GM12878 (cell line): ENCODE data around the gene DNAJC25. TPM values are rescaled to one million over a fixed set of nuclear protein-coding genes. Genes with fewer than 3 reads are reported as not detected.

Source experiments
- ATAC-seq: fragments of 200-7000 bp; cut with Tn5 transposase; 3 replicates; pipeline ENCODE4 v1.9.1; 2020; ENCODE audit warnings: mild to moderate bottlenecking, moderate library complexity
- BruUV-seq: library from RNA; stranded (reverse); fragments of 400-500 nt; replicated peaks from 2 replicates; lab custom pipeline; 2021; lab: Mats Ljungman, UMichigan
- CTCF ChIA-PET: fragments of 300-600 bp; sonication (Branson Sonifier 250); formaldehyde crosslinking; extraction: SDS; loops from one replicate; lab custom pipeline; 2021; ENCODE audit warnings: inconsistent platforms; lab: Yijun Ruan, JAX
- POLR2A ChIA-PET: fragments of 350-600 bp; formaldehyde crosslinking; extraction: SDS; loops from one replicate; lab custom pipeline; 2021; ENCODE audit warnings: inconsistent platforms; lab: Charles Lee
- RAD21 ChIA-PET: fragments of 300-600 bp; sonication (Branson Sonifier 250); formaldehyde crosslinking; loops from one replicate; lab custom pipeline; 2023; ENCODE audit warnings: antibody characterized with exemption; ENCODE audit not compliant: unreplicated experiment; lab: Charles Lee
- SMC1A ChIA-PET: fragments of 300-600 bp; sonication (Branson Sonifier 250); formaldehyde crosslinking; loops from one replicate; lab custom pipeline; 2023; ENCODE audit not compliant: unreplicated experiment, uncharacterized antibody; lab: Charles Lee
- DNase-seq: peaks from one replicate; pipeline ENCODE4 v3.0.0-alpha.2; 2011; ENCODE audit warnings: low read depth, low spot score
- FAIRE-seq: peaks from 3 replicates; lab custom pipeline; 2011; peaks lifted over from hg19 to GRCh38; lab: Jason Lieb, UNC
- H2AFZ ChIP-seq: 2 replicates; pipeline ENCODE4 v1.6.0; 2011; ENCODE audit warnings: low read depth, low read length, control low read depth; ENCODE audit not compliant: control insufficient read depth
- H3K27ac ChIP-seq: 2 replicates; pipeline ENCODE4 v1.5.1; 2011; ENCODE audit warnings: control low read depth; ENCODE audit not compliant: control insufficient read depth, insufficient read depth
- H3K27me3 ChIP-seq, 2 experiments: replicated peaks in 1 of 2; 2 replicates each; pipeline versions ENCODE4 v1.6.0 to v1.6.1; 2011; ENCODE audit warnings: low read length in 1 of 2; ENCODE audit not compliant: control insufficient read depth in 2 of 2, insufficient read depth in 2 of 2
- H3K36me3 ChIP-seq, 2 experiments: 2 replicates each; pipeline ENCODE4 v1.5.1; 2011; ENCODE audit warnings: low read length in 1 of 2; ENCODE audit not compliant: control insufficient read depth in 2 of 2, insufficient read depth in 2 of 2
- H3K4me1 ChIP-seq: 2 replicates; pipeline ENCODE4 v1.6.1; 2011; ENCODE audit warnings: mild to moderate bottlenecking, low read length, moderate library complexity, mixed read lengths; ENCODE audit not compliant: control insufficient read depth, insufficient read depth
- H3K4me2 ChIP-seq: 2 replicates; pipeline ENCODE4 v1.6.0; 2011; ENCODE audit warnings: control low read depth; ENCODE audit not compliant: control insufficient read depth, insufficient read depth
- H3K4me3 ChIP-seq: fragments of 200-600 bp; sonication (generic); 2 replicates; pipeline ENCODE4 v1.5.1; 2016
- H3K79me2 ChIP-seq: 2 replicates; pipeline ENCODE4 v1.6.0; 2011; ENCODE audit warnings: low read length; ENCODE audit not compliant: control insufficient read depth, insufficient read depth
- H3K9ac ChIP-seq: 2 replicates; pipeline ENCODE4 v1.8.0; 2011; ENCODE audit warnings: low read length, control low read depth, mixed read lengths; ENCODE audit not compliant: control insufficient read depth, insufficient read depth
- H3K9me3 ChIP-seq: replicated peaks from 3 replicates; pipeline ENCODE4 v1.5.1; 2011; ENCODE audit warnings: mild to moderate bottlenecking, low read length; ENCODE audit not compliant: control insufficient read depth, insufficient read depth
- H4K20me1 ChIP-seq: 2 replicates; pipeline ENCODE4 v1.6.0; 2011; ENCODE audit not compliant: control insufficient read depth, insufficient read depth
- BMI1 ChIP-seq: fragments of 450-650 bp; IDR thresholded peaks from 2 replicates; pipeline ENCODE4 v1.6.1; 2016; ENCODE audit warnings: mild to moderate bottlenecking, moderate library complexity, borderline replicate concordance
- CEBPZ ChIP-seq: fragments of 150-350 bp; IDR thresholded peaks from 2 replicates; pipeline ENCODE4 v1.6.1; 2016; ENCODE audit warnings: low read depth, low read length
- CHD1 ChIP-seq: IDR thresholded peaks from 2 replicates; pipeline ENCODE4 v1.6.1; 2012; ENCODE audit warnings: low read depth, low read length, improper control_type of control experiment
- E2F8 ChIP-seq: fragments of 450-650 bp; IDR thresholded peaks from 2 replicates; pipeline ENCODE4 v1.6.1; 2018; ENCODE audit warnings: mild to moderate bottlenecking, low read depth, moderate library complexity; ENCODE audit not compliant: partially characterized antibody
- EGR1 ChIP-seq, 2 experiments: IDR thresholded peaks; 1 replicate in 1 of 2; 2 replicates in 1 of 2; pipeline ENCODE4 v1.6.1; 2011 to 2012; ENCODE audit warnings: low read depth in 2 of 2, low read length in 2 of 2, borderline replicate concordance in 1 of 2, mild to moderate bottlenecking in 1 of 2, moderate library complexity in 1 of 2
- ETV6 ChIP-seq, 2 experiments: fragments of 450-650 bp in 1 of 2; IDR thresholded peaks in 1 of 2; conservative IDR thresholded peaks in 1 of 2; 2 replicates each; pipeline ENCODE4 v1.6.1; 2014; ENCODE audit warnings: antibody characterized with exemption in 1 of 2, borderline replicate concordance in 1 of 2, low read depth in 1 of 2, mild to moderate bottlenecking in 1 of 2, moderate library complexity in 1 of 2
- IRF3 ChIP-seq: fragments of 450-650 bp; IDR thresholded peaks from 2 replicates; pipeline ENCODE4 v1.6.1; 2014; ENCODE audit warnings: mild to moderate bottlenecking
- TCF12 ChIP-seq: IDR thresholded peaks from 2 replicates; pipeline ENCODE4 v1.6.1; 2011; ENCODE audit warnings: low read depth, mild to moderate bottlenecking, low read length
- YBX1 ChIP-seq: fragments of 450-650 bp; IDR thresholded peaks from 2 replicates; pipeline ENCODE4 v1.6.1; 2016; ENCODE audit warnings: antibody characterized with exemption
- YY1 ChIP-seq: IDR thresholded peaks from 2 replicates; pipeline ENCODE4 v1.6.1; 2011; ENCODE audit warnings: low read depth, mild to moderate bottlenecking, low read length
- ZBED1 ChIP-seq: IDR thresholded peaks from 2 replicates; pipeline ENCODE4 v1.6.1; 2016; ENCODE audit warnings: borderline replicate concordance
- ZNF24 ChIP-seq: fragments of 450-650 bp; IDR thresholded peaks from 2 replicates; pipeline ENCODE4 v1.6.1; 2017; ENCODE audit warnings: antibody characterized with exemption, mild to moderate bottlenecking
- WGBS: methylation state at CpG from one replicate; pipeline ENCODE4 v1.1.6; 2016; ENCODE audit warnings: low lambda C conversion rate; ENCODE audit not compliant: insufficient replicate concordance, insufficient coverage; ENCODE audit errors: missing lambda C conversion rate; 5-methylcytosine and 5-hydroxymethylcytosine counted together
- in situ Hi-C: fragments of 300-500 bp; cut with MboI; formaldehyde crosslinking; loops from 9 replicates; pipeline ENCODE4 v1.14.3; 2018; ENCODE audit warnings: mixed read lengths
- intact Hi-C: fragments of 100-400 bp; cut with micrococcal nuclease; formaldehyde crosslinking; loops from one replicate; pipeline ENCODE4 v1.14.2; 2022; ENCODE audit not compliant: unreplicated experiment
- polyA plus RNA-seq, 11 experiments: library from polyadenylated mRNA; depleted of rRNA in 4 of 11; unstranded in 6 of 11; stranded (reverse) in 5 of 11; fragments of >200 nt; fragmentation: Nextera tagmentation in 4 of 11; fragmentation: Illumina TruSeq in 1 of 11; extraction: Ambion mirVana in 4 of 11; extraction: Trizol in 1 of 11; gene quantifications; 1 replicate in 1 of 11; 2 replicates in 10 of 11; pipeline versions ENCODE4 v1.2.1 to v1.2.3, GENCODE V29; 2011 to 2016; ENCODE audit warnings: inconsistent platforms in 2 of 11, missing spikeins in 2 of 11, low read depth in 1 of 11
- total RNA-seq, 4 experiments: library from RNA; depleted of rRNA in 3 of 4; stranded (reverse); fragments of >200 nt in 3 of 4; fragmentation: Illumina TruSeq in 1 of 4; extraction: Trizol in 1 of 4; gene quantifications; 2 replicates each; pipeline versions ENCODE4 v1.2.1 to v1.2.3, GENCODE V29; 2013 to 2021

The DNAJC25 gene
- total and polyA plus RNA-seq, 10 of the 15 experiments (the other 5 are each of a cell fraction or from before 2014, with no cell fraction given), result 2.4 to 6.4 (median 4.0) TPM

- no peaks in the 10 kb centered on the region for H3K9me3 ChIP-seq
- FAIRE-seq (no peak), ATAC-seq (no peak), DNase-seq (no peak)
- in situ Hi-C loops (no loop called here), intact Hi-C loops (no loop called here)
- H3K9ac ChIP-seq, result no peak overlapping the region
- ChIA-PET CTCF (interaction anchor here (0.6 kb wide), 1 partner anchor 1069 kb away, joined by 3 read pairs; no protein-coding TSS in a partner anchor), SMC1A (interaction anchor here (0.6 to 1.0 kb wide), 3 partner anchors 19 to 246 kb away, joined by 3 to 4 read pairs (median 3); no protein-coding TSS in a partner anchor), RAD21 (no interaction called here), POLR2A (interaction anchor here (0.6 kb wide), 1 partner anchor 1002 kb away, joined by 3 read pairs; no protein-coding TSS in a partner anchor)
- H3K27ac ChIP-seq, result no peak overlapping the region
- no peaks in the 10 kb centered on the region for H3K79me2 ChIP-seq
- no peaks in the 10 kb centered on the region for H3K27me3 ChIP-seq
- TF ChIP-seq ZNF24, result no peak
- no peak for TF ChIP-seq YY1
- TF ChIP-seq YBX1, result no peak
- no peak for TF ChIP-seq ETV6 (conservative IDR thresholded peaks at IDR 0.05 in 1 of 2, IDR thresholded peaks at IDR 0.05 in 1 of 2; ENCODE audit: borderline replicate concordance in 1 of 2, low read depth in 1 of 2)
- no peak for TF ChIP-seq CEBPZ
- no peak for TF ChIP-seq E2F8
- TF ChIP-seq TCF12, result no peak
- no peak for TF ChIP-seq CHD1
- no peak for TF ChIP-seq ZBED1
- no peak for TF ChIP-seq IRF3
- TF ChIP-seq EGR1 (IDR thresholded peaks at IDR 0.05; ENCODE audit: borderline replicate concordance in 1 of 2, low read depth in 2 of 2, low read length in 2 of 2), result no peak
- no peak for TF ChIP-seq BMI1
- H2AFZ ChIP-seq, result no peak overlapping the region
- no peaks in the 10 kb centered on the region for H3K4me1 ChIP-seq
- BruUV-seq, result no TSS peak
- H3K36me3 ChIP-seq, result no peaks in the 10 kb centered on the region
- 100% methylated on average over 2 of the region's 2 CpGs for WGBS
- no peaks in the 10 kb centered on the region for H4K20me1 ChIP-seq
- no peak overlapping the region for H3K4me3 ChIP-seq
- no peak overlapping the region for H3K4me2 ChIP-seq
Observed at GRCh38 chr9:111674319-111674718, 43.2 kb downstream of the DNAJC25 start.
